Stimulated activated CD8-positive, alpha-beta memory T cell treated with anti-CD3 and anti-CD28 coated beads, Interleukin-2, amount 100 ng/mL, for 48 hours (primary cell): ENCODE results near the gene CRY2.

ENCODE experiments used
- DNase-seq, 2 donors: peaks; one replicate each; pipeline ENCODE4 v3.0.0-alpha.2; 2020; ENCODE audit warnings: low read depth in 2 of 2

CRY2 gene

DNA sequence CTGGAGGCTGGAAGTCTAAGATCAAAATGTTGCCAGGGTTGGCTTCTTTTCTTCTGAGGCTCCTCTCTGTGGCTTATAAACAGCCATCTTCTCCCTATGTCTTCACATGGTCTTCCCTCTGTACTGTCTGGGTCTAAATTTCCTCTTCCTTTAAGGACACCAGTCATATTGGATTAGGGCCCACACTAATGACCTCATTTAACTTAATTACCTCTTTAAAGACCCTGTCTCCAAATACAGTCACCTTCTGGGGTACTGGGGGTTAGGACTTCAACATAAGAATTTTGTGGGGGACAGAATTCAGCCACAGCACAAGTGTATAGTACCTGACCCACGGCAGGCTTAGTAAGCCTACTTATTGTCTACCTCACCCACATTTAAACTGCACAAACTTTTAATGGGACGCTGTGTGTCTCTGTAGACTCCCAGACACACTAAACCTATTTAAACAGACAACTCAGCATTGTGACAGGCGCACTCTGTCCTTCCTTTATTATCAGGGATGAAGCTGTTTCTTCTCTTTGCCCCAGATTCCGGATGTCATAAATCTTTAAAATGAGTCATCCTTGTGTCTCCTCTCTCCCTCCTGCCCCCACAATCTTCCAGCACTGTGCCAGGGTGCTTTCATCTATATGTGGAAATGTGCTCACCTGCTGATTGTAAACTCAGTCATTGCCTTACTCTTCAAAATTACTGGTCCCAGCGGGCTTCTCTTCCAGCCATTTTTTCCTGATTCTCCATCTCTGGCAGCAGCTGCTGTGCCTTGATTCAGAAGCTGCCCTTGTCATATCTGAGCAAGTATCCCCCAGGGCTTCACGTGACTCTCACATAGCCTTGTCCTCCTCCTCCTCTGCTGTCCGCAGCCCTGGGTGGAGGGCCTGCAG is 32.8 kb downstream of the CRY2 start:
- DNase-seq, result no peak

DNA sequence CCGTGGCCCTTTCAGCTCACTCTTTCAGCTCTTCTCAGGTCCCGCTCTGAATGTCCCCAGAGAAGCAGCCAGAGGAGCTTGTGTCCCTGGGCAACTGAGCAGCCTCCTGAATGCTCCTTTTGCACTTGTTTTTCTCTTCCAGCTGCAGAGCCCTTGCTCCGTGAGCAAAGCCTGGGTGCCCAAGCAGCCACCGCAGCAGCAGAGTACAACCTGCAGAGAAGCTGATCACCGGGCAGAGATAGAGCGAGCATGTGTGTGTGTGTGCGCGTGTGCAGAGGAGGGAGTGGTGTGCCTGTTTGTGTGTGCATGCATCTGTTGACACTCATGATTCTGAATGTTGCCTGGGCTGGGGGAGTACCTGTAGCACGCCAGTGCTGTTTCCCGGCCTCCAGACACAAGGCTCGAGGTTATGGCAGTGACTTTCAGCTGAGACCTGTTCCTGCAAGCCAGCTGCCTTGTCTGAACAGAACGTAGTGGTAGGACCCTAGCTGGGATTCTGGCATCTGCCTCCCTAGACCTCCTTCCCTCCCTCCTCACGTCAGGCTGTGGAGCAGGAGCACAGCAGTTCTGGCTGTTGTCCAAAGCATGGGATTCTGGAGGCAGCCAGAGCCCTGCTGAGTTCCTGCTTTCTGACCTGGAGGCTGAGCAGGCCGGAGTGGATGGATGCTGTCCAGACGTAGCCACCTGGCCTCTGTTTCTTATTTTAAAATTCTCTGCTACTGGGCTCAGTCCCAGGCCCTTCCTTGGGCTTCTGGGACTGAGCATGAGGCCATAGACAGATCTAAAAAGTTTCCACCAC is 33.7 kb downstream of the CRY2 start:
- no peak for DNase-seq

DNA sequence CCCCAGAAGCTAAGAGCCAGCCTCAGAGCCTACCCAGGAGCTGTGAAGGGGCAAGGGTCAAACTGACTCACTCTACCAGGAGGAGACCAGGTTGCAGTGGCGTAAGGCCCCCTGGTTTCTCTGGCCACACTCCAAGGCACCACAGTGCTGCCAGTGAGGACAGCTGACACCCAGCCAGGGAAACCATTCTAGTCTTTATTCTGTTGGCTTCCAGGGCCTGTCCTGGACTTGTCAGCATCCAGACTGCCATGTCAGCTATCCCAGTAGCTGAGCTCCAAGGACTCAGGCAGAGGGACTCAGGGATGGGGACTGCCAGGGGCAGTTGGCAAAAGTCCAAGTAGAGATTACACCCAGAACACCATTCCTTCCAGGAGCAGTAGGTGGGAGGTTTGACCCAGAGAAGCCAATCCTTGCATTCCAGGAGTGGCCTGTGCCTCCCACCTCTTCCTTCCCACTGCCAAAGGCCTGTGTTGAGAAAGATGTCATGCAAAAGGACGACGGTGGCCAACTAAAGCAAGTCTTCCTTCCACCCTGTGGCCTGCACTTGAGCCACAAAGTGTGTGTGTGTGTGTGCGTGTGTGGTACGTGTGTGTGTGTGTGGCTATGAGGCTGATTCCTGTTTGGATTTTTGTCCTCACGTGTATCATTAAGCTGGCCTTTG is 34.6 kb downstream of the CRY2 start:
- DNase-seq, result no peak

DNA sequence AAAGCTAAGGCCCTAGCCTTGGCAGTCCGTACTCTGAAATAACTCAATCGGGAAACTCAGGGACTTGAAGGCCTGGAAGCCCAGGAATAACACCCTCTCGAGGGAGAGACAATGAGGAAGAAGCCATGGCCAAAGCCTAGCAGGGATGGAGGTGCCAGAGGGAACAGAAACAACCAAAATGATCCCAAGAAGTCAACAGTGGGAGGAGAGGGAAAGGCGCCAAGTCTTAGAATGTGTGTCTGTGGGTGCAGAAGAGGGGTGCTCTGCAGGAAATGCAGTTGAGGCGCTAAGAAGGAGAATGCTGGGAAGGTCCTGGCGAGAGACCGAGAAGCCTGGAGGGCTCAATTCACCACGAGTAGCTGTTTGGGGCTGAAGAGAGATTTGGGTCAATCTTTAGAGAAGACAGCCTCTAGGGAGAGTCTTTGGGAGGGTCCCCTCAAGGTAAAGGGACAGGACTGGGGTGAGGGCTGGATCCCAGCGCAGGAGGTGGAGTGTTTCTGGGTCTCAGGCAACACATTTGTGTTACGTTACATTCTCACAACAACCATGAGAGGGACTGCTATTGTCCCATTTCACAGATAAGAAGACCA is 37.4 kb downstream of the CRY2 start:
- DNase-seq, result no peak

DNA sequence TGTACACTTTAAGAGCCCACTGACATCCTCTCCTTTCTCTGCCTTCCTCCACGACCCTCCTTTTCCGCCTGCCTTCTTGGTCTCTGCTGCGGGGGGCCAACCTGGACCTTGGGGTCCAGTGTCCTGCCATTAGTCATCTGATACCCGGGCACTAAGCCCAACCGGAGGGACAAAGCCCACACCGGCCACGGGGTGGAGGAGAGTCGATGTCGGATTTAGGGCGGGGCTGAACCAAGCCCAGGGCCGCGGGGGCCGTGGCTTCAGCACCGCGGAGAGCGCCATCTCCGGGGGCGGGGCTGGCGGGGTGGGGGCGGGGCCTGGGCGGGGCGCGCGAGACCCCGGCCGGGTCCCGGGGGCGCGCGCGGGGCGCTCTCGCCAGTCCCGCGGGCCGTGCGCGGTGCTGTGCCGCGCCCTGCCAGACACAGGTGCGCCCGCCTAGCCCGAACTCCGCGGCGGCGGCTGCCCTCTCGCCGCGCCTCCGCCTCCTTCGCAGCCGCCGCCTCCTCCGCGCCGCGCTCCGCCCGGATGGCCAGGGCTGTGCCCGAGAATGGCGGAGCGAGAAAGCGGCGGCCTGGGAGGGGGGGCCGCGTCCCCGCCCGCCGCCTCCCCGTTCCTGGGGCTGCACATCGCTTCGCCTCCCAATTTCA is 38.1 kb downstream of the CRY2 start, which contains the start of gene MAPK8IP1:
Gene MAPK8IP1, plus strand, starts transcription at position 378 of the 647 bp plus-strand sequence. Its CDS starts 170 bp downstream, at position 548.
- DNase-seq, result peak; percentile 21 to 51

DNA sequence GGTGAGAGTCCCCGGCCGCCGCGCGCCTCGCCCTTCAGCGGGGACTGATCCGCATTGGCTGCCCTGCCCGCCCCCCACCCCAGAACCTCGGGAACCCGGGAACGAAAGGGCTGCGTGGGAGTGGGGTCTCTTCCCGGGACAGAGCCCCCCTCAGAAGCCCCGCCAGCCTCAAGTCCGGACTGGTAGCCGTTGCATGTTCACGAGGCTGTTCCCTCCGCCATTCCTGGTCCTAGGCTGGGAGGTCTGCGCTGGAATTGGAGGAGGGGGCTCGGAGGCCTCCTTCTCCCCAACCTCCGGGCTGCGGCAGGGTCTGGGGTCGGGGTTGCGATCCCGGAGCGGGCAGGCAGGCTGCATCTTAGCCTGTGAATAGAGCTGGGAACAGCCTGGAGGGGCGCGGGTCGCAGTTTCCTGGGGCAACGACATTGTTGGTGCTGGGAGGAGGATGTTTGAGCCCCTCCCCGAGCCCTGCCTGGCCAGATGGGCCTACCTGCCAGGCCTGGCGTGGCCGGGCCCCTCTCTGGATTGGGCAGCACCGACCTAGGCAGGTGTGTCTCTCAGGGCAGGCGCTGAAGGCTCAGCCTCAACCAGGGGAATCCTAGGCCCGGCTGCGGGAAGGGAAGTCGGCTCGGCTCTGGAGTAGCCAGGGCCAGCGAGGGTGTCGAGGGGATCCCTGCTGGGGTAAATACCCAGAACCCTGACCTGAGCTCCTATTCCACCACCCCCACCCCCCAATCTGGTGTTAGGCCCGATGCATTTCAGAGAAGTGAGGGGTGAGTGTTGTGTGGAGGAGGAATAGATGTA is 38.8 kb downstream of the CRY2 start:
- no peak for DNase-seq

DNA sequence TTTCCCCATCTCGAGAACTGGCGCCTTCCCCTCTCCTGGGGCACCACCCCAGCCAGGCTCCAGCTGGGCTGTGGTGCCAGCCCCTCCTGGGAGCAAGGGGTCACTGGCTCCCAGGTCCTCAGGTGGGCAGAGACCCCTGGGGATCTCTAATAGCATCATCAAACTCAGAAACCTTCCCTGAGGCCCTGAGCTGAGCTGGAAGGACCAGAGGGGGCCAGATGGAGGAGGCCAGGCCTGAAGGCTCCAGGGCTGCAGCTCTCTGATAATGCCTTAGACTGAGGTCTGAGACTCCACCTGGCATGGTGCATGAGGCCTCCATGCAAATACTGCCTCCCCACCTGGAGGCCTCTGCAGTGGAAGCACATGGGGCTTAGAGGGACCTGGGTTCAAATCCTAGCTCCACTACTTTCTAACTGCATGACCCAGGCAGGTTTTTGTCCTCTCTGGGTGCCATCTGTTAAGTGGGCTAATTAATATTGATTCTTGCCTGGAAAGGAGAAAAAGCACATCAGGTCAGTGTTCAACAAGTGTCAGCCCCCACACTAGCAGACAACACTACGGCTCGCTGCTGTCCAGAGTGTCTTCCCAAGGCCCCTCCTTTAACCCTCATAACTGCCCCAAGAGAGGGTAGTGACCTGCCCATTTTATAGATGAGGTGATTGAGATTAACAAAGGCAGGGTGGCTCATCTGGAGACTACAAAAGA is 39.7 kb downstream of the CRY2 start:
- DNase-seq, result no peak

DNA sequence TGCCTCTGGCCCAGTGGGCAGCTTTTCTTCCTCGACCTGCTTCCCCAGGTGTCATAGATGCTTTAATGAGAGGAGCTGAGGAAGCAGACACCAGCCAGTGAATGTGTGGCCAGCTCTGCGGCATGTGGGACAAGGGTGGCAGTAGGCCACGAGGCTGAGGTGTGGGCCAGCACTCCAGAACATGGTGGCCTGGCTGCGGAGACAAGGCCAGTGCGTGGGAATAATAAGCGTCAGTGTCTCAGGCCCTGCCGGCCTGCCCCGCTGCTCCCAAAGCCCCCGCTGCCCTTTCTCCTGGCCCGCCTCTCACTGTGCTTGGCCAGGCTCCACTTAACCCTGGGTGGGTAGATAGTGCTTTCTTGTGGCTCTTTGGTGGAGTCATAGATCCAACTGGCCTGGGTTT is 40.3 kb downstream of the CRY2 start:
- no peak for DNase-seq

DNA sequence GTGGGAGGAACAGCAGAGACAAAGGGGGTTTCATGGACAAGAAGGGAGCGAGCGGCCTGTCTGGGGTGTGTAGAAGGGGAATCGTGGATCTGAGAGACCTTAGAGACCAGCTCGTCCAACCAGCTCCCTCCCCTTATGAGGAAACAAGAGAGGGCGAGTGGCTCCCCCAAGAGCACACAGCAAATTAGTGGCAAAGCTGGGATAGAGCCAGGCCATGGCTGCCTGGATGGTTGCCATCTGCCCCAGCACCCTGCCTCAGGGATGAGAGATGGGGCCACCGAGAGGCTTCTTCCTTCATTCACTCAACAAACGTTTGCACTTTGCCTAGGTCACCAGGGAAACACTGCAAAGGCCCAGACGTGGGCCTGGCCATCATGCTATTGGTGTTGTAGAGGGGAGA is 42.3 kb downstream of the CRY2 start:
- no peak for DNase-seq

DNA sequence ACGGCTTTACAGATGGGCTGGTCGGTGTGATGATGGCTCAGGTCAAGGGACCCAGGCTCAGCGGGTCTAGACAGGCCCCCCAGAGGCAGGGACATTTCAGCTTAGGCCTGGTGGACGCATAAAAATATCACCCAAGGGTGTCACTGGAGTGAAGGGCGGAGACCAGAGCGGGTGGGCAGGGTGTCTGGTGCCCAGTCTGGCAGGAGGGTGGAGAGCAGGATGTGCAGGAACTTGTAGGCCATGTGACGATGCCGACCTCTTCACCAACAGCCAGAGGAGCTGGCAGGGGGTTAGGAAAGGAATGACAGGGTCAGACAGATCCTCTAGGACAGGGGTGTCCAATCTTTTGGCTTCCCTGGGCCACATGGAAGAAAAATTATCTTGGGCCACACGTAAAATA is 42.7 kb downstream of the CRY2 start:
- DNase-seq, result no peak

DNA sequence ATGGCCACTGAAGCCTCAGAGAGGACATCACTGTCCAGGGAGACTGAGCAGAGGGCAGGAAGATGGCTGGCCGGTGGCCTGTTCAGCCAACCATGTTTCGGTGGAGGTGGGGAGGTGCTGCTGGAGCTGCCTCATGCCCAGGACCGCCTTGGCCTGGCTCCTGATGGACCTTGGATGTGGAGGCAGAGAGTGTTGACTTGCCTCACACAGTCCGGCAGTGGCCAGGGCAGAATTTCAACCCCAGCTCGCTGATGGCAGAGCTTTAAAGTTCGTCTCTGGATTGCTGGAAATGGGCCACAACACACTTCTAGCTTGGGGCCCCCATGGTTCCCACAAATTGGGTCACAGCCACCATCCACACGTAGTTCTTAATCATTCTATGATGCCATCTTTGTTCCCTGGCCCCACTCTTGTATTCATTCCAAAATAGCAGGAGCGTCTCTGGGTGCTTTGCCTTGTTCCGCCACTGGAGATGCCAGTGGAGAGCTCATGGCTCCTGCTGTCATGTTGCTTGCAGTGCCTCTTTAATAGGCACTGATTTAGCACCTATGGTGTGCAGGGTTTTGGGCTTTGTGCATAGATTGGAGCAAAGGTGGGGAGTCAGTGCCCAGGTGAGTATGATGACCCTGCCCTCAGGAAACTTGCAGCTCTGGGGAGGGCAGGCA is 43.7 kb downstream of the CRY2 start:
- no peak for DNase-seq

DNA sequence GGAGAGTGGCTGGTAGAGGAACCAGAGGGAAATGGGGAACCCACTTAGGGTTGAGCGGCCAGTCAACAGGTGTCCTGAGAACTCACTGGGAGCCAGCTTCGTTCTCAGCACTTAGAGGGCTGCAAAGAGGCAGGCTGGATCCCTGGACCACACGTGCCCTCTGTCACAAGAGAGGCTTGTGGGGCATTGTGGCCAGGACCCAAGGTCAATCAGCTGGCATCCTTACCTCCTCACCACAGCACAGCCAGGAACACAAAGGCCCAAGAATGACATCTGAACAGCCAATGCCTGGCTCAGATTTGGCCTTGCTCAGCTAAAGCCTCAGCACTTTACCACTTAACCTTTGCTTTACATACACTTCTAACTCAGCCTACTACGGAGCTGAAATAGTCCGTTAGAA is 45.6 kb downstream of the CRY2 start:
- DNase-seq, result no peak

DNA sequence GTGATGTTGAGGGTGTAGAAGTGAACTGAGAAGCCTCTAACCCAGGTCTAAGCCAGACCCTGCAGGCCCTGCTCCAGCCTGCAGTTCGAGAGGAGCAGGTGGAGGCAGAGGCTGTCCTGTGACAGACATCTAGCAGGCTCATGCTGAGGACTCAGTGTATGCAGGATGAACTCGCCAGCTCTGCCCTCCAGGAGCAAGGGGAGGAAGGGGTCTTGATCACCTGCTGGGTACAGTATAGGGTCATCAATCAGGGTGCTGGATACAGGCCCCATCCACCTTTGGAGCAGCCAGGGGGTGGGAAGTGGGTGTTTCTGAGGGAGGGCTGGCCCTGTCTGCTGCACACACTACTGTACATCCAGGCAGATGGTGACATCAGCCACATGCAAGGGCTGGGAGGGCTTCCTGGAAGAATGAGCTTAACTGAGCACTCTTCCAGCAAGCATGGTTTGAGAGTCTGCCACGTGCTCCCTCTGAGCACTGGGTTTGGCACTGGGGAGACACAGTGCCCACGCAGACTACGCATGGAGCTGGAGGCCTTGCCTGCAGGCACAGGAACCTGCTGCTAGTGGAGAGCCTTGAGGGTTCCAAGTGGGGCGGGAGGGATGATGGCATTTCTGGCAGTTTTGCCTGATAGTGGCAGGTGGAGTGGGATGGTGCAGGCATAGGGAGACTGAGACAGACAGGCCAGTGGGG is 47.4 kb downstream of the CRY2 start:
- no peak for DNase-seq

DNA sequence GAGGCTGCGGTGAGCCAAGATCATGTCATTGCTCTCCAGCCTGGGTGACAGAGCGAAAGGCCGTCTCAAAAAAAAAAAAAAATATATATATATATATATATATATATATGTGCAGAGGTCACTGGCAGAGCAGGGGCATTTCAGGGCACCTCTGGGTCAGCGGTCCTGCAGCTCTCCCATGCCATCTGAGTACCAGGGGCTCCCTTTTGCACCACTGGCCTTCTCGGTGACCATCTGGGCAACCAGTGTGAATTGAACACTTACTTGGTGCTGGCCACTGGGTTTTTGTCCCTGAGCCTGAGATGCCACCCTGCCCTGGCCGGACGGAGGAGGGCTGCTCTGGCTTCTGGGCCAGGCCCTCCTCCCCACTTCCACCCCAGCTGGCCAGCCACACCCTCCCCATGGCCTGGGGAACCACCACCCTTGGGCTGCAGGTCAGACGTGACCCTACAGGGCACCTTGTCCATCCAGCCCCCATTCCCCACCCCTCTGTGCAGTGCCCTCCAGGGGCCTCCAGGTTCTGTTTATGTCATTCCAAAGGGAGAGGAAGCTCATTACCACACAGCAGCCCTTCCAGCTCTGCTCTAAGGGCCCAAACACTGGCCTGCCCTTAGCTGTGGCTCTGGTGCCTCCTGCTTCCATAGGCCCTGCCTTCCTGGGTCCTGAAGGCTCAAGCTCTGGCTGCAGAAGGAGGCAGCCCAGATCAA is 48.4 kb downstream of the CRY2 start:
- DNase-seq, result no peak

DNA sequence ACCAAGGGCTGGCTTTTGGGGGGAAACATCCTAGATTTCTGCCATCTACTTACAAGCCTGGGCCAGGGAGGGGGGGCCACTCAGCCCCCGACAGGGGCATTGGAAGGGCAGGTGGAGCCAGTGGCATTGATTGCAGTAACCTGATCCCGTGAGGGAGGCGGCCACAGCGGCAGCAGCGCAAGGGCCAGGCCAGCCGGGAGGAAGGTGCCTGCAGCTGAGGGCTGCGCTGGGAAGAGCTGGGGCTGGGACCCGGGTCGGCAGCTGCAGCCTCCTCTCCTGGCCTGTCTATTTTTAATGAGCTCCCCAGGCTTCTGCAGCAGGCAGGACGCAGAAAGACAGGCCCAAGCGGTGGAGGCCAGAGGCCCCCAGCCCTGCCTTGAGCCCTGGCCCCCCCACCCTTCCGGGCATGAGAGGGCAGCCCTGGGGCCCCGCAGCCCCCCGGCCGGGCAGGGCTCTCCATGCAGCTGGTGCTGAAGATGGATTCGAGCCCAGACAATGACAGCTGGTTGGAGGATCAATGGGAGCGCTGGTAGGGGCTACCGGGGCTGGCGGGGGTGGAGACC is 49.2 kb downstream of the CRY2 start:
- DNase-seq, result no peak

DNA sequence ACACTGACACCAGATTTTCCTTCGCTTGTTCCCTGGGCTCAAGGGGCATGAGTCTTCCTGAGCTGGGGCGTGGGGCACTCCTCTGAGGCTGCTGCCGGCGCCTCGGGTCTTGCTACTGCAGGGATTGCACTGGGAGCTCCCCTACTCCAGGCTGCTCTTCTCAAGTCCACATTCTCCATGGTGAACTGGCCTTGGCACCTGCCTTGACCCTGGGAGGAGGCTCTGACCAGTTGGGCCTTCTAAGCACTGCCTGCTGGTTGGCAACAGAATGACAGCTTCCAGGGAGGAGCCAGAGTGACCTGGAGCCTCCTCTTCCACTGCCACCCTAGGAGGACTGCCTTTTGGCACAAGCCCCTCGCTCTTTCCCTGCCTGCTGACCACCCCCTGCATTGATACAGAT is 50.3 kb downstream of the CRY2 start:
- no peak for DNase-seq

DNA sequence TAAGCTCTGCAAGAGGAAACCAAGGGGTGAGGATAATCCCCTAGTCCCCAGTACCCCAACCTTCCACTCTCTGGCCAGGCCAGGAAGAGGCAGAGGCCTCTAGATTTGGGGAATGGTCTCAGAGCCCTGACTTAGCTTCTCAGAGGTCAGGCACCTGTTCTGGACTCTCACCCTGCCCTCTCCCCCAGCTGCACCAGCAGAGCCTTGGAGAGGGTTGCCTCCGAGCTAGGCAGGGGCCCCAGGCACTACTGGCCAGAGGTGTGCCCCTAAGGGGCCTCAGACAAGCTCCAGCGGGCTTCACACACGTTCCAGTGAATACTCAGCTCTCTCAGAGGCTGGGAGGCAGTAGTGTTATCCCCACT is 51.8 kb downstream of the CRY2 start:
- DNase-seq, result no peak
